ENCODE measurements around the gene LRP1B.

GRCh38 chr2:141162314-141162713 is 968.5 kb downstream of the LRP1B start:
- TF ChIP-seq CTCF (conservative IDR thresholded peaks at IDR 0.05 in 1 of 2, IDR thresholded peaks at IDR 0.05 in 1 of 2; ENCODE audit: extremely low read depth in 1 of 2, insufficient read depth in 1 of 2, low read depth in 1 of 2, low read length in 2 of 2), result no peak
- TF ChIP-seq EZH2 (IDR thresholded peaks at IDR 0.05; ENCODE audit: borderline replicate concordance, low read length), result no peak
